NCI-H345 treated with DMSO at 0.1 percent for 48 hours (cell line): ENCODE data around the gene SF3B5.
"Not testable (repeated sequence)": the region's sequence is repeated elsewhere in the genome, so short reads cannot be mapped to it uniquely, and the experiment has no call there.

ENCODE experiments used
- DNase-seq: peaks from one replicate; lab custom pipeline; 2025; ENCODE audit not compliant: unreplicated experiment; lab: John Stamatoyannopoulos, UW

Gene SF3B5

DNA sequence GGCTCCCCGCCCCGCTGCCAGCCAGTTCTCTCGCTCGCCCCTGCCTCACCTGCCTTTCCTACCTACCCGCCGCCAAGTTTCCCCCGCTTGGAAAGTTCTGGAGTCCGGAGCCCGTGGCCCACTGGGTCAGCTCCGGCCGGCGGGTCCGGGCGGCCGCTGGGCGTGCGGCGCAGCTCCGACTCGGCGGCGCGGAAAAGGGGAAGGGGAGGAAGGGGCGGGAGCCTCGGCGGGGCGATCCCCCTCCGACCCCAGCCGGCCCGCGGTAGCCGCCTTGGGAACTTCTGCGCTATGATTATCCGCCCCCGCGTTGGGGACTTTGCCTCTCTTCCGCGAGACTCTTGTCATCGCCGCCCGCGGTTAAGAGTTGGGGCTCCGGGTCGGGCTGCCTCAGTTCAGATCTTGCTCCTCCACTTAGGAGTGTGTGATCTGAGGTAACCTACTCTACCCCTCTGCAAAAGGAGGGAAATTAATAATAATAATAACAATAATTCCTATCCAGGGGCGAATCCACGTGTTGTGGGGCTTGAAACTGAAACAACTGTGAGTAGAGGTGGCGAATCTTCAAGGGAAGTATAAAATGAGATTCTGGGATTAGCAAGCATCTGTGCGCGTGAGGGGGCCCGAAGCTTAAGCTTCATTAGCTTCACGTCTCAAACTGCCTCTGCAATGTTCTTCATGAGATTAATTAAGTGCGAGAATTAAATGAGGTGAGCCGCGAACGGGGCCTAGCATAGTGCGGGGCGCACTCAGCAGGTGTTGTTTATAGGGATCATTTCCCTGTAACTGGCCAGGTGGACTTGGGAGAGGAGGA, 30.8 kb downstream of the SF3B5 start:
- no peak for DNase-seq

DNA sequence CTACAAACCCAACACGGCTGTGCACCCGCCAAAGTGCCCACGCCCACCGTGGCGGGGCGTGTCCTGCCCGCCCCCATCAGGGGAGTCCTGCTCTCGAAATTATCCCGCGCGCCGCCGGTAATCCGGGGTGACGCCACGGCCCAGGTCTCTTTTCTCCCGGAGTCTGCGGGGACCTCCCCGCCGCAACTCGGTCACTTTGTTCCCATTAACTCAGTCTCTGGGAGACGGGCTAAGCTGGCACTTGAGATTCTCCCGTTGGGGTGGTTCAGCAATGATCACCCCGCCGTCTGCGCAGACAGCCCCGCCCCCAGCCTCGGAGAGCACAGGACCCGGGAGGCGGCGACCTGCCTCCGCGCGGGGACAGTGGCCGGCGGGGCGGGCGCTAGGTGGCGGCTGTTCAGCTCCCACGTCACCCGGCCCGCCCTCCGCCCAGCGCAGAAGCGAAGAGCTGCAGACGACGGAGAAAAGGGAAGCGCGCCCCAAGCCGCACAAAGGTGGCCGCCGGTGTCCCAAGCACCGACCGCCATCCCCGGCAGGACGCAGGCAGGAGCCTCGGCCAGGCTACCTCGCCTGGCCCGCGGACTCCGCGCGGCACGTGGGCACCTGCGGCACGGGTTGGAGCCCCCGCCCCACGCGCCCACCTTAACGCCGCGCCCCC, 31.5 kb downstream of the SF3B5 start:
- peak; percentile 85 for DNase-seq

DNA sequence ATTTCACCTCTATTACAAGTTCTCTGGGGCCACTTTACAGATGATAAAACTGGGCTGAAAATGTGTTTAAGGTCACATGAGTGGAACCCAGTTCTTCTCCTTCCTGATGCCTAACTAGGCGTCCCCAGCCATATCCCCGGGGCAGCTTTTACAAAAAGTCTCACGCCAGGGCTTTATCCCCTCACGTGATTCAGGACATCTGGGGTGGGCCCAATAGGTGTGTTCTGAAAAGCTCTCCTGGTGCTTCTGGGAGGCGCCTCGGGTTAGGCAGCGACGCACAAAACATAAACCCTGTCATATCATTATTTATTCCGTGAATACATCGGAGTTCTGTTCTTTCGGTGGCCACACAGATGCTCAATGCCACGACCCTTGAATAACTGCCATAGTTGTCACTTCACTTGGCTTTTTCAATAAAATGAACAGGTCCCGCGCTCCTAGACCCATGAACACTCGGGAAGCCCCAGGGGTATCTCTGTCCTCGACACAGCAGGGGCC, 32.1 kb downstream of the SF3B5 start:
- DNase-seq, result no peak

DNA sequence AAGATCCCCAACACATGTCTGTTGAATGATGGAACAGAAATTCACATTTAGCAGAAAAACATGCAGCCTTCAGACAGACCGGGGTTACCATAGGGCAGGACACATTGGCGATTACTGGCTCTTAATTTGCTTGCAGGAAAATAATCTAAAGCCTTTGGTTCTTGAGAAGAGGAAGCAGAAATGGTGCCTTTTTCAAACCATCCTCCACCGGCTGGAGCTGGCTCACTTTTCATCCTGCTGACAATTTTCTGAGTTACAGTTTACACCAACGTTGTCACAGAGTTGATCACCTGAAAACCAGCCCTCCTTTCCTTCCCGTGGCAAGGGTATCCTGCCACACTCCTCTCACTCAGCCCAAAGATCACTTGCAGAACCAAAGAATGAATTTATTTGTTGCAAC, 32.6 kb downstream of the SF3B5 start:
- no peak for DNase-seq

DNA sequence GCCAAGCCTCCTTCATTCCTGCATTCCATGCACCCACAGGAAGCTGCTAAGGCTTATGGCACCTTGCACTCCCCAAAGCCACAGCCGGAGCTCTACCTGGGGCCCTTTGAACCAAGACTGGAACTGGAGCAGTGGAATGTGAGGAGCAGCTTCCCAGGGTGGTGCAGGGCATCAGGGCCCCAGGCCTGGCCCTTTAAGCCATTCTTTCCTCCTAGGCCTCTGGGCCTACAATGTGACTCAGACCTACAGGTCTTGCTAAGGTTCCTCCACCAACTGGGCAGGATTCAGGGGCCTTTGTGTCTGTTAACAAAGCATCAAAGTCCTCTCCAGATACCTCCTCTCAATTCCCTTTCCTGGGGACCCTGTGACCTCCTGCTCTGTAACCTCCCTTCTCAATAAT, 36.2 kb downstream of the SF3B5 start:
- no peak for DNase-seq

DNA sequence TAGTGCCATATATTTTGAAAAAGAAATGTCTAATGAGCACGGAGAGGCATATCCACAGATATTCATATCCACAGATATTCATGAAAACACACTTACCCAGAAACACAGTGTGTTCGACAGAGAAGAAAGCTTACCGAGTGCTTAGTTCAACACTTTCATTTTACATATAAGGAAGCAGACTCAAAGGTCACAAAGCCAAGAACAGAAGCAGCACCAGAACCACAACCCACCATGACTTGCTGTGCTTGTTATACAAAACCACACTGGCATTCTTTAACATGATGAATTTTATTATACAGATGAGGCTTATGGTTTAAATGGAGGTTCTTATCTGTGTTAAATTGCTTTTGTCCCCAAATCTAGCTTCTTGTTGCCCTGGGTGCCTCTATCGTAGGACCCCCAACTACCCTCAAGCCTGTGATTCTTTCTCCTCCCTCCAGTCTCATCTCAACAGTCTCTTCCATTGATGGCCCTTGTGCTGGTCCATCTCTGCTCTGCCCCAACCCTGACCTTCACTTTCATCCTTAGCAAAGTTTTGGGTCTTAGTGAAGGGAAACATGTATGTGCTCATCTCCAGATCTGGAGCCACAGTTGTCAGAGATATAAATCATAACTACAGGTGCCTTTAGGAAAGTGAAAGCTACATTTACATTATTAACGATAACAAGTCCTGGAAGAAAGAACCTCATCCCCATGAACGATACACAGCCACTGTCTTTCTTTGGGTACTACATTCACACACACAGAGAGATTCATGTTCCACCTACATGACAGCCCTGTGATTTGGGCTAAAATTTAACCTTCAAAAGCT, 40.0 kb downstream of the SF3B5 start:
- no peak for DNase-seq

DNA sequence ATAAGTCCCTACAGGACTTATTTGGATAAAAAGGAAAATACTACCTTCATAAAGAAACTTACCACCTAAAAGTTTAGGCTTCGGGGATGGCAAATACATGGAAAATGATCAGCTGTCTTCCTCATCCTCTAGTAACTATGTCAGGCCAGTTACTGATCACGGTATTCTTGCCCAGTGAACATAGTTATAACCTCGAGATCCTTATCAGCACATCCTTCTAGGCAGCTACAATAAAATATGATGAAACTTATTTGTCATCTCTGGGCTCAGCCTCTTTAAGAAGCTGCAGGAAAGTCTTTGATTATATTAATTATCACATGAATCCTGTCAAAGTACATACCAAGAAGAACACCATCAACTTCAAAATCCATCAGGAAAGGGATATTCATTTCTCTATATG, 41.8 kb downstream of the SF3B5 start:
- no peak for DNase-seq

DNA sequence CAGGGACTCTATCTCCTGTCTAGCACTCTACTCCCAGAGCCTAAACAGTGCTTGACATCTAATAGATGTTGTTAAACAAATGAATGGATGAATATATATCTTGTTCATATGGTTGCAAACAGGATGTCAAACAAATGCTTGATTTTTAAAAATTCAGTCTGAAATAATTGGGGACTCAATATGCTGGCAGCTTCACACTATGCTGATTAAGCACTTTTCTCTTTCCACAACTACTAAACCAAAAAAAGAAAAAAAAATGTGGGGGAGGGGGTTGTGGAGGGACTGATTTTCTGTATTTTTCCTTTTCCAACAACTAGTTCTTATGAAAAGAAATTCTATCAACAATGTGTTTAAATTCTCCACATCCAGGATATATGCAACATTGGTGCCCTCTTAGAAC, 42.9 kb downstream of the SF3B5 start:
- no peak for DNase-seq

DNA sequence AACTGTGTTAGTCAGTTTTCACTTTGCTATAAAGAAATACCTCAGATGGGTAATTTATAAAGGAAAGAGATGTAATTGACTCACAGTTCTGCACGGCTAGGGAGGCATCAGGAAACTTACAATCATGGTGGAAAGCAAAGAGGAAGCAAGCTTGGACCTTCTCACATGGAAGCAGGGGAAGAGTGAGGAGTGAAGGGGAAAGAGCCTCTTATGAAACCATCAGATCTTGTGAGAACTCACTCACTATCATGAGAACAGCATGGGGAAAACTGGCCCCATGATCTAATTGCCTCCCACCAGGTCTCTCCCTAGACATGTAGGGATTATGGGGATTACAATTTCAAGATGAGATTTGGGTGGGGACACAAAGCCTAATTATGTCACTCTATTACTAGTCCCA, 46.0 kb downstream of the SF3B5 start:
- DNase-seq, result no peak

DNA sequence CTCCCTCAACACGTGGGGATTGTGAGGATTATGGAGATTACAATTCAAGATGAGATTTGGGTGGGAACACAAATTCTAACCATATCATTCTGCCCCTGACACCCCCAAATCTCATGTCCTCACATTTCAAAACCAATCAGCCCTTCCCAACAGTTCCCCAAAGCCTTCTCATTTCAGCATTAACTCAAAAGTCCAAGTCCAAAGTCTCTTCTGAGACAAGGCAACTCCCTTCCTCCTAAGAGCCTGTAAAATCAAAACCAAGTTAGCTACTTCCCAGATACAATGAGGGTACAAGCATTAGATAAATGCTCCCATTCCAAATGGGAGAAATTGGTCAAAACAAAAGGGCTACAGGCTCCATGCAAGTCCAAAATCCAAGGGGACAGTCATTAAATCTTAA, 47.7 kb downstream of the SF3B5 start:
- no peak for DNase-seq

DNA sequence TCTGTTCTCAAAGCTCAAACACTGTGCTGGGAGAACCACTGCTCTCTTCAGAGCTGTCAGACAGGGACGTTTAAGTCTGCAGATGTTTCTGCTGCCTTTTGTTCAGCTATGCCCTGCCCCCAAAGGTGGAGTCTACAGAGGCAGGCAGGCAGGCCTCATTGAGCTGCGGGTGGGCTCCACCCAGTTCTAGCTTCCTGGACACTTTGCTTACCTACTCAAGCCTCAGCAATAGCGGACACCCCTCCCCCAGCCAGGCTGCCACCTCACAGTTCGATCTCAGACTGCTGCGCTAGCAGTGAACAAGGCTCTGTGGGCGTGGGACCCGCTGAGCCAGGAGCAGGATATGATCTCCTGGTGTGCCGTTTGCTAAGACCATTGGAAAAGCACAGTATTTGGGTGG, 48.7 kb downstream of the SF3B5 start:
- DNase-seq, result not testable (repeated sequence)

DNA sequence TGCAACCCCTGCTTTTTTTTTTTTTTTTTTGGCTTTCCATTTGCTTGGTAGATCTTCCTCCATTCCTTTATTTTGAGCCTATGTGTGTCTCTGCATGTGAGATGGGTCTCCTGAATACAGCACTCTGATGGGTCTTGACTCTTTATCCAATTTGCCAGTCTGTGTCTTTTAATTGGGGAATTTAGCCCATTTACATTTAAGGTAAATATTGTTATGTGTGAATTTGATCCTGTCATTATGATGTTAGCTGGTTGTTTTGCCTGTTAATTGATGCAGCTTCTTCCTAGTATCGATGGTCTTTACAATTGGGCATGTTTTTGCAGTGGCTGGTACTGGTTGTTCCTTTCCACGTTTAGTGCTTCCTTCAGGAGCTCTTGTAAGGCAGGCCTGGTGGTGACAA, 50.4 kb downstream of the SF3B5 start:
- not testable (repeated sequence) for DNase-seq
